SH-SY5Y (cell line): ENCODE data around the gene STXBP3.

ENCODE experiments used
- GATA2 ChIP-seq: IDR thresholded peaks from 2 replicates; pipeline ENCODE4 v1.6.1; 2011; ENCODE audit warnings: mild to moderate bottlenecking, low read depth, low read length
- GATA3 ChIP-seq: IDR thresholded peaks from 2 replicates; pipeline ENCODE4 v1.6.1; 2011; ENCODE audit warnings: low read depth, mild to moderate bottlenecking, low read length, moderate library complexity

GRCh38 chr1:108817811-108818210 lies 71.3 kb downstream of the STXBP3 start:
- TF ChIP-seq GATA2 (no peak), GATA3 (no peak)
